ENCODE results near the gene SIK2.

Gene SIK2

GRCh38 chr11:111720801-111721494, 118.7 kb downstream of the SIK2 start:
- no peak overlapping the region for H3K27ac ChIP-seq

GRCh38 chr11:111722501-111722900, 120.3 kb downstream of the SIK2 start:
- no peak overlapping the region for H3K9ac ChIP-seq
- no peak for TF ChIP-seq CTCF (IDR thresholded peaks at IDR 0.05)
- H3K4me2 ChIP-seq (ENCODE audit: low read length), result no peak overlapping the region
- H2AFZ ChIP-seq, result no peak overlapping the region
- no peaks in the 10 kb centered on the region for H3K36me3 ChIP-seq (ENCODE audit: control insufficient read depth, insufficient read depth, low read length)
- H3K27me3 ChIP-seq (ENCODE audit: control insufficient read depth, insufficient read depth, low read length), result no peaks in the 10 kb centered on the region
- no peaks in the 10 kb centered on the region for H3K4me1 ChIP-seq
- no peaks in the 10 kb centered on the region for H3K9me3 ChIP-seq (ENCODE audit: control insufficient read depth, low read length)
- no peak overlapping the region for H3K27ac ChIP-seq
- H3K4me3 ChIP-seq (ENCODE audit: low read depth, low read length), result no peak overlapping the region
- no peaks in the 10 kb centered on the region for H3K79me2 ChIP-seq

More at GRCh38 chr11:111720801-111721494, 118.7 kb downstream of the SIK2 start:
- no peak overlapping the region for H2AFZ ChIP-seq
- H3K9ac ChIP-seq, result no peak overlapping the region
- H3K4me1 ChIP-seq, result no peaks in the 10 kb centered on the region
- H3K27me3 ChIP-seq (ENCODE audit: control insufficient read depth, insufficient read depth, low read length), result no peaks in the 10 kb centered on the region
- TF ChIP-seq CTCF (IDR thresholded peaks at IDR 0.05), result no peak
- H3K79me2 ChIP-seq, result no peaks in the 10 kb centered on the region
- H3K9me3 ChIP-seq (ENCODE audit: control insufficient read depth, low read length), result no peaks in the 10 kb centered on the region
- H3K4me2 ChIP-seq (ENCODE audit: low read length), result no peak overlapping the region
- no peak overlapping the region for H3K4me3 ChIP-seq (ENCODE audit: low read depth, low read length)
- H3K36me3 ChIP-seq (ENCODE audit: control insufficient read depth, insufficient read depth, low read length), result no peaks in the 10 kb centered on the region

GRCh38 chr11:111723595-111723994, 121.3 kb downstream of the SIK2 start:
- no peak overlapping the region for H2AFZ ChIP-seq
- no peaks in the 10 kb centered on the region for H3K79me2 ChIP-seq
- no peaks in the 10 kb centered on the region for H3K36me3 ChIP-seq (ENCODE audit: control insufficient read depth, insufficient read depth, low read length)
- no peak for TF ChIP-seq CTCF (IDR thresholded peaks at IDR 0.05)
- no peak overlapping the region for H3K9ac ChIP-seq
- no peak overlapping the region for H3K27ac ChIP-seq
- H3K4me1 ChIP-seq, result no peaks in the 10 kb centered on the region
- no peaks in the 10 kb centered on the region for H3K9me3 ChIP-seq (ENCODE audit: control insufficient read depth, low read length)
- no peak overlapping the region for H3K4me3 ChIP-seq (ENCODE audit: low read depth, low read length)
- no peak overlapping the region for H3K4me2 ChIP-seq (ENCODE audit: low read length)
- H3K27me3 ChIP-seq (ENCODE audit: control insufficient read depth, insufficient read depth, low read length), result no peaks in the 10 kb centered on the region

- H3K4me1 ChIP-seq, result peaks cover 7% of the 10 kb centered on the region
- H3K9me3 ChIP-seq (ENCODE audit: control insufficient read depth, low read length), result no peaks in the 10 kb centered on the region
- no peak overlapping the region for H3K4me3 ChIP-seq (ENCODE audit: low read depth, low read length)
- H3K27me3 ChIP-seq (ENCODE audit: control insufficient read depth, insufficient read depth, low read length), result no peaks in the 10 kb centered on the region
- no peak for TF ChIP-seq CTCF (IDR thresholded peaks at IDR 0.05)
- no peak overlapping the region for H3K9ac ChIP-seq
- H3K27ac ChIP-seq, result no peak overlapping the region
- H3K4me2 ChIP-seq (ENCODE audit: low read length), result no peak overlapping the region
- H3K79me2 ChIP-seq, result no peaks in the 10 kb centered on the region
- H3K36me3 ChIP-seq (ENCODE audit: control insufficient read depth, insufficient read depth, low read length), result no peaks in the 10 kb centered on the region
- no peak overlapping the region for H2AFZ ChIP-seq
These were observed 122.4 kb downstream of the SIK2 start for GRCh38 chr11:111724615-111725129.

GRCh38 chr11:111725621-111726020, 123.4 kb downstream of the SIK2 start:
- no peaks in the 10 kb centered on the region for H3K9me3 ChIP-seq (ENCODE audit: control insufficient read depth, low read length)
- H3K4me2 ChIP-seq (ENCODE audit: low read length), result no peak overlapping the region
- no peak overlapping the region for H3K27ac ChIP-seq
- H3K36me3 ChIP-seq (ENCODE audit: control insufficient read depth, insufficient read depth, low read length), result no peaks in the 10 kb centered on the region
- no peak overlapping the region for H3K9ac ChIP-seq
- no peak overlapping the region for H3K4me3 ChIP-seq (ENCODE audit: low read depth, low read length)
- H3K4me1 ChIP-seq, result peaks cover 9% of the 10 kb centered on the region
- no peaks in the 10 kb centered on the region for H3K79me2 ChIP-seq
- TF ChIP-seq CTCF (IDR thresholded peaks at IDR 0.05), result no peak
- no peak overlapping the region for H2AFZ ChIP-seq
- no peaks in the 10 kb centered on the region for H3K27me3 ChIP-seq (ENCODE audit: control insufficient read depth, insufficient read depth, low read length)

All from parathyroid adenoma (tissue), 2 donors.